Smooth muscle cell (in vitro differentiated cells): ENCODE results near the gene WDR37. TPM values are rescaled to one million over a fixed set of nuclear protein-coding genes. Genes with fewer than 3 reads are reported as not detected.
A peak's percentile ranks its signal among the peaks of the same experiment; 100 is the strongest.

ENCODE experiments used
- DNase-seq: peaks from one replicate; lab custom pipeline; 2025; ENCODE audit not compliant: unreplicated experiment; lab: John Stamatoyannopoulos, UW
- H2AFZ ChIP-seq: fragments of 200-600 bp; sonication (generic); 2 replicates; pipeline ENCODE4 v1.6.0; 2016; ENCODE audit warnings: antibody characterized with exemption, low read depth, mild to moderate bottlenecking
- H3F3A ChIP-seq: fragments of 200-600 bp; sonication (generic); 2 replicates; pipeline ENCODE4 v1.6.0; 2017; ENCODE audit warnings: antibody characterized with exemption, low read depth
- H3K27ac ChIP-seq: fragments of 200-600 bp; sonication (generic); 2 replicates; pipeline ENCODE4 v1.5.1; 2016; ENCODE audit warnings: low read depth, mild to moderate bottlenecking
- H3K27me3 ChIP-seq: fragments of 200-600 bp; sonication (generic); 2 replicates; pipeline ENCODE4 v1.6.1; 2016; ENCODE audit warnings: low read depth, mild to moderate bottlenecking
- H3K36me3 ChIP-seq: fragments of 200-600 bp; sonication (generic); 2 replicates; pipeline ENCODE4 v1.5.1; 2016; ENCODE audit warnings: low read depth
- H3K4me1 ChIP-seq: fragments of 200-600 bp; sonication (generic); 2 replicates; pipeline ENCODE4 v1.5.1; 2016; ENCODE audit warnings: low read depth
- H3K4me2 ChIP-seq: fragments of 200-600 bp; sonication (generic); 2 replicates; pipeline ENCODE4 v1.6.0; 2016; ENCODE audit warnings: mild to moderate bottlenecking
- H3K4me3 ChIP-seq: fragments of 200-600 bp; sonication (generic); 2 replicates; pipeline ENCODE4 v1.5.1; 2016; ENCODE audit warnings: mild to moderate bottlenecking
- H3K79me2 ChIP-seq: fragments of 200-600 bp; sonication (generic); 2 replicates; pipeline ENCODE4 v1.6.0; 2016; ENCODE audit warnings: low read depth, mild to moderate bottlenecking
- H3K9ac ChIP-seq: fragments of 200-600 bp; sonication (generic); 2 replicates; pipeline ENCODE4 v1.6.0; 2016; ENCODE audit warnings: low read depth
- H3K9me3 ChIP-seq: fragments of 200-600 bp; sonication (generic); replicated peaks from 2 replicates; pipeline ENCODE4 v1.5.1; 2016; ENCODE audit warnings: low read depth
- H4K20me1 ChIP-seq: fragments of 200-600 bp; sonication (generic); 2 replicates; pipeline ENCODE4 v1.6.0; 2016; ENCODE audit warnings: low read depth
- CTCF ChIP-seq: fragments of 200-600 bp; sonication (generic); IDR thresholded peaks from 2 replicates; pipeline ENCODE4 v1.5.1; 2017; ENCODE audit warnings: borderline replicate concordance, mild to moderate bottlenecking, antibody characterized with exemption; ENCODE audit not compliant: insufficient read depth, poor library complexity, severe bottlenecking
- WGBS: methylation state at CpG from one replicate; pipeline ENCODE4 v1.1.7; 2016; ENCODE audit warnings: low lambda C conversion rate; 5-methylcytosine and 5-hydroxymethylcytosine counted together
- polyA plus RNA-seq: library from polyadenylated mRNA; unstranded; fragments of >200 nt; fragmentation: Nextera tagmentation; extraction: Ambion mirVana; gene quantifications from 2 replicates; pipeline ENCODE4 v1.2.1, GENCODE V29; 2016
- total RNA-seq: library from RNA; depleted of rRNA; stranded (reverse); fragments of >200 nt; gene quantifications from 2 replicates; pipeline ENCODE4 v1.2.3, GENCODE V29; 2014

WDR37 gene
- total and polyA plus RNA-seq, 2 experiments from 2014 or later, result 10.5 to 10.7 TPM

GRCh38 chr10:1048732-1049424, 7.3 kb upstream of the WDR37 start, which contains the start of gene IDI1:
IDI1 (minus strand) TSS chr10:1049119; CDS start chr10:1049003, 116 bp downstream.
- H3K4me2 ChIP-seq, result peak within 1 kb of the TSS; percentile 92
- H3K27ac ChIP-seq, result peak within 1 kb of the TSS; percentile 99
- DNase-seq, result peak; percentile 99
- no peaks in the 10 kb centered on the region for H3K27me3 ChIP-seq
- H3F3A ChIP-seq, result peaks cover 31% of the 10 kb centered on the region
- H3K4me1 ChIP-seq, result peaks cover 15% of the 10 kb centered on the region
- WGBS, result under 1% methylated on average over 75 of the region's 83 CpGs
- no peaks in the 10 kb centered on the region for H3K9me3 ChIP-seq
- no peak for TF ChIP-seq CTCF
- peaks cover 76% of the 10 kb centered on the region for H3K79me2 ChIP-seq
- H4K20me1 ChIP-seq, result peaks cover 64% of the 10 kb centered on the region
- peak within 1 kb of the TSS; percentile 94 for H3K9ac ChIP-seq
- H3K36me3 ChIP-seq, result no peaks in the 10 kb centered on the region
- H2AFZ ChIP-seq, result no peak within 1 kb of the TSS
- H3K4me3 ChIP-seq, result peak within 1 kb of the TSS; percentile 82

- Histone ChIP-seq H3K4me1 (peaks cover 20% of the 10 kb centered on the region), H3K9ac (peak overlapping the region; percentile 94), H3K36me3 (no peaks in the 10 kb centered on the region), H3F3A (peaks cover 31% of the 10 kb centered on the region), H3K4me3 (peak overlapping the region; percentile 82), H3K27me3 (no peaks in the 10 kb centered on the region), H3K4me2 (peak overlapping the region; percentile 92), H2AFZ (no peak overlapping the region), H3K79me2 (peaks cover 77% of the 10 kb centered on the region), H4K20me1 (peaks cover 58% of the 10 kb centered on the region), H3K9me3 (no peaks in the 10 kb centered on the region), H3K27ac (peak overlapping the region; percentile 99)
- TF ChIP-seq CTCF, result no peak
- WGBS, result under 1% methylated on average over 34 of the region's 34 CpGs
- DNase-seq, result no peak
These were observed 6.7 kb upstream of the WDR37 start for GRCh38 chr10:1049425-1049958.

GRCh38 chr10:1050145-1050544, 6.0 kb upstream of the WDR37 start:
- no peak for DNase-seq
- 2% methylated on average over 5 of the region's 5 CpGs for WGBS
- peak overlapping the region; percentile 92 for H3K4me2 ChIP-seq
- H3K27ac ChIP-seq, result peak overlapping the region; percentile 99
- peak overlapping the region; percentile 82 for H3K4me3 ChIP-seq
- no peaks in the 10 kb centered on the region for H3K27me3 ChIP-seq
- peaks cover 77% of the 10 kb centered on the region for H3K79me2 ChIP-seq
- H3F3A ChIP-seq, result peaks cover 26% of the 10 kb centered on the region
- H3K9ac ChIP-seq, result peak overlapping the region; percentile 94
- no peak overlapping the region for H2AFZ ChIP-seq
- no peaks in the 10 kb centered on the region for H3K9me3 ChIP-seq
- H3K36me3 ChIP-seq, result no peaks in the 10 kb centered on the region
- TF ChIP-seq CTCF, result no peak
- peaks cover 25% of the 10 kb centered on the region for H3K4me1 ChIP-seq
- H4K20me1 ChIP-seq, result peaks cover 55% of the 10 kb centered on the region
